ENCODE measurements around the gene BRIP1.

Gene BRIP1

GRCh38 chr17:61770043-61770442 lies 93.3 kb downstream of the BRIP1 start:
- no peak overlapping the region for H3K4me3 ChIP-seq (replicated peaks in 1 of 2; ENCODE audit: low read depth in 2 of 2, low read length in 2 of 2)
- no peak for TF ChIP-seq CTCF (IDR thresholded peaks at IDR 0.05; ENCODE audit: low read depth, low read length)
- DNase-seq (ENCODE audit: low read depth in 2 of 2), result peak in 1 of 2 donors; percentile 52

DNA sequence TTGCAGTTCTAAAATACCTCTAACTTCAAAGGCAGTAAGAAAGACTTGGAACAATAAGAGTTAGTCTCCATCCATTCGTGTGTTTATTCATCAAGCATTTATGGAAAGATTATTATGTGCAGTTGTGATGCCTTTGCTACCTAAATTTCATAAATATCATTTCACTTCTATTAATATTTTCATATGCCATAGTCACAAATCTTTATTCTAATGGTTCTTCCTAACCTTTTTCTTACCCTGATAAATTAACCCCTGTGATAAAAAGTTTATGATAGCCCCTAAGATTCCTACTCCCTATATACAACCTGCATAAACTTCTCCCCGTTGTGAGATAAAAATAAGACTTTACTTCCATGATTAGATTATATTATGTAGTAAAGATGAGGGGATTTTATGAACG lies 94.9 kb downstream of the BRIP1 start:
- H3K4me3 ChIP-seq (replicated peaks in 1 of 2; ENCODE audit: low read depth in 2 of 2, low read length in 2 of 2), result no peak overlapping the region
- DNase-seq (ENCODE audit: low read depth in 2 of 2), result no peak
- no peak for TF ChIP-seq CTCF (IDR thresholded peaks at IDR 0.05; ENCODE audit: low read depth, low read length)

GRCh38 chr17:61766520-61766919 lies 96.8 kb downstream of the BRIP1 start:
- TF ChIP-seq CTCF (IDR thresholded peaks at IDR 0.05; ENCODE audit: low read depth, low read length), result no peak
- peak in 1 of 2 donors; percentile 61 for DNase-seq (ENCODE audit: low read depth in 2 of 2)
- H3K4me3 ChIP-seq (replicated peaks in 1 of 2; ENCODE audit: low read depth in 2 of 2, low read length in 2 of 2), result no peak overlapping the region

GRCh38 chr17:61764846-61765245 lies 98.5 kb downstream of the BRIP1 start:
- no peak for TF ChIP-seq CTCF (IDR thresholded peaks at IDR 0.05; ENCODE audit: low read depth, low read length)
- no peak overlapping the region for H3K4me3 ChIP-seq (replicated peaks in 1 of 2; ENCODE audit: low read depth in 2 of 2, low read length in 2 of 2)
- DNase-seq (ENCODE audit: low read depth in 2 of 2), result no peak

GRCh38 chr17:61761827-61762226 lies 101.5 kb downstream of the BRIP1 start:
- no peak for TF ChIP-seq CTCF (IDR thresholded peaks at IDR 0.05; ENCODE audit: low read depth, low read length)
- DNase-seq (ENCODE audit: low read depth in 2 of 2), result no peak
- H3K4me3 ChIP-seq (replicated peaks in 1 of 2; ENCODE audit: low read depth in 2 of 2, low read length in 2 of 2), result no peak overlapping the region

DNA sequence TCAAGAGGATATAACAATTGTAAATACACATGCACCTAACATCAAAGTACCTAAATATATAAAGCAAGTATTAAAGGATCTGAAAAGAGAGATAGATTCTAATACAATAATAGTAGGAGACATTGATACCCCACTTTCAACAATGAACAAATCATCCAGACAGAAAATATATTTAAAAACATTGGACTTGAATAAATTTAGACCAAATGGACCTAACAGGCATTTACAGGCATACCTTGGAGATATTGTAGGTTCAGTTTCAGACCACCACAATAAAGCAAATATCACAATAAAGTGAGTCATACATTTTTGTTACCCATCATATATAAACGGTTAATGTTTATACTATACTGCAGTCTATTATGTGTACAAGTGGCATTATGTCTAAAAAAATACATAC lies 104.0 kb downstream of the BRIP1 start:
- DNase-seq (ENCODE audit: low read depth in 2 of 2), result no peak
- no peak for TF ChIP-seq CTCF (IDR thresholded peaks at IDR 0.05; ENCODE audit: low read depth, low read length)
- no peak overlapping the region for H3K4me3 ChIP-seq (replicated peaks in 1 of 2; ENCODE audit: low read depth in 2 of 2, low read length in 2 of 2)

- TF ChIP-seq CTCF (IDR thresholded peaks at IDR 0.05; ENCODE audit: low read depth, low read length), result no peak
- DNase-seq (ENCODE audit: low read depth in 2 of 2), result no peak
- no peak overlapping the region for H3K4me3 ChIP-seq (replicated peaks in 1 of 2; ENCODE audit: low read depth in 2 of 2, low read length in 2 of 2)
These were observed 104.9 kb downstream of the BRIP1 start for GRCh38 chr17:61758430-61758829.

Measured in cardiac fibroblast (primary cell).